ENCODE measurements around the gene PTPRN2.

Gene PTPRN2

GRCh38 chr7:157908006-157908782, 679.4 kb downstream of the PTPRN2 start:
- H3K4me3 ChIP-seq (ENCODE audit: low read depth, low read length), result no peak overlapping the region
- no peak for DNase-seq (ENCODE audit: low read depth)
- no peak for TF ChIP-seq CTCF (conservative IDR thresholded peaks at IDR 0.05; ENCODE audit: low read depth, low read length)

- no peak for TF ChIP-seq CTCF (conservative IDR thresholded peaks at IDR 0.05; ENCODE audit: low read depth, low read length)
- no peak for DNase-seq (ENCODE audit: low read depth)
- H3K4me3 ChIP-seq (ENCODE audit: low read depth, low read length), result no peak overlapping the region
Measured at GRCh38 chr7:157907091-157907490, 680.5 kb downstream of the PTPRN2 start.

- H3K4me3 ChIP-seq (ENCODE audit: low read depth, low read length), result no peak overlapping the region
- no peak for DNase-seq (ENCODE audit: low read depth)
- no peak for TF ChIP-seq CTCF (conservative IDR thresholded peaks at IDR 0.05; ENCODE audit: low read depth, low read length)
Measured at GRCh38 chr7:157906583-157906982, 681.0 kb downstream of the PTPRN2 start.

- TF ChIP-seq CTCF (conservative IDR thresholded peaks at IDR 0.05; ENCODE audit: low read depth, low read length), result no peak
- no peak overlapping the region for H3K4me3 ChIP-seq (ENCODE audit: low read depth, low read length)
- no peak for DNase-seq (ENCODE audit: low read depth)
Measured at GRCh38 chr7:157905651-157906461, 681.8 kb downstream of the PTPRN2 start.

GRCh38 chr7:157904866-157905570, 682.6 kb downstream of the PTPRN2 start:
- no peak overlapping the region for H3K4me3 ChIP-seq (ENCODE audit: low read depth, low read length)
- no peak for DNase-seq (ENCODE audit: low read depth)
- no peak for TF ChIP-seq CTCF (conservative IDR thresholded peaks at IDR 0.05; ENCODE audit: low read depth, low read length)

- no peak for TF ChIP-seq CTCF (conservative IDR thresholded peaks at IDR 0.05; ENCODE audit: low read depth, low read length)
- DNase-seq (ENCODE audit: low read depth), result no peak
- H3K4me3 ChIP-seq (ENCODE audit: low read depth, low read length), result no peak overlapping the region
Measured at GRCh38 chr7:157904211-157904865, 683.3 kb downstream of the PTPRN2 start.

Measured in choroid plexus epithelial cell (primary cell).